ENCODE measurements around the gene ADORA2B. TPM values are rescaled to one million over a fixed set of nuclear protein-coding genes. Genes with fewer than 3 reads are reported as not detected.

ADORA2B gene
- total RNA-seq, 1 experiment from 2014 or later, result 1.5 TPM

- Mint-ChIP-seq H3K27ac (ENCODE audit: unreplicated experiment) (no peak overlapping the region), H3K9me3 (ENCODE audit: unreplicated experiment) (no peaks in the 10 kb centered on the region), H3K27me3 (ENCODE audit: insufficient read depth, unreplicated experiment) (no peaks in the 10 kb centered on the region), H3K4me1 (ENCODE audit: low read depth, unreplicated experiment) (no peaks in the 10 kb centered on the region), H3K36me3 (ENCODE audit: insufficient read depth, unreplicated experiment) (peaks cover 7% of the 10 kb centered on the region), H3K4me3 (ENCODE audit: unreplicated experiment) (no peak overlapping the region)
- Histone ChIP-seq H3K4me1 (no peaks in the 10 kb centered on the region), H3K4me3 (ENCODE audit: low read depth, low read length) (no peak overlapping the region), H3K36me3 (ENCODE audit: control insufficient read depth, insufficient read depth, low read length) (no peaks in the 10 kb centered on the region), H3K9me3 (no peaks in the 10 kb centered on the region), H3K27me3 (replicated peaks; ENCODE audit: control insufficient read depth, insufficient read depth, low read length) (no peaks in the 10 kb centered on the region)
- no peak for DNase-seq
- BruUV-seq (replicated peaks), result no TSS peak
- intact Hi-C loops (cut with micrococcal nuclease; ENCODE audit: unreplicated experiment), result no loop called here
- TF ChIP-seq CTCF (IDR thresholded peaks at IDR 0.05; ENCODE audit: insufficient read depth in 1 of 2, low read depth in 1 of 2, low read length in 1 of 2, severe bottlenecking in 1 of 2, unreplicated experiment in 1 of 2), result no peak
- ChIA-PET POLR2A (no interaction called here), CTCF (no interaction called here)
These were observed 27.6 kb downstream of the ADORA2B start for GRCh38 chr17:15972497-15972951.

GRCh38 chr17:15973016-15973415 is 28.1 kb downstream of the ADORA2B start:
- Mint-ChIP-seq H3K9me3 (ENCODE audit: unreplicated experiment) (no peaks in the 10 kb centered on the region), H3K27ac (ENCODE audit: unreplicated experiment) (no peak overlapping the region), H3K27me3 (ENCODE audit: insufficient read depth, unreplicated experiment) (no peaks in the 10 kb centered on the region), H3K4me1 (ENCODE audit: low read depth, unreplicated experiment) (no peaks in the 10 kb centered on the region), H3K36me3 (ENCODE audit: insufficient read depth, unreplicated experiment) (peaks cover 10% of the 10 kb centered on the region), H3K4me3 (ENCODE audit: unreplicated experiment) (no peak overlapping the region)
- no TSS peak for BruUV-seq (replicated peaks)
- Histone ChIP-seq H3K36me3 (ENCODE audit: control insufficient read depth, insufficient read depth, low read length) (no peaks in the 10 kb centered on the region), H3K27me3 (replicated peaks; ENCODE audit: control insufficient read depth, insufficient read depth, low read length) (no peaks in the 10 kb centered on the region), H3K4me1 (no peaks in the 10 kb centered on the region), H3K4me3 (ENCODE audit: low read depth, low read length) (no peak overlapping the region), H3K9me3 (no peaks in the 10 kb centered on the region)
- TF ChIP-seq CTCF (IDR thresholded peaks at IDR 0.05; ENCODE audit: insufficient read depth in 1 of 2, low read depth in 1 of 2, low read length in 1 of 2, severe bottlenecking in 1 of 2, unreplicated experiment in 1 of 2), result no peak
- POLR2A ChIA-PET, result no interaction called here
- intact Hi-C loops (cut with micrococcal nuclease; ENCODE audit: unreplicated experiment), result no loop called here
- no peak for DNase-seq
- CTCF ChIA-PET, result no interaction called here

- Mint-ChIP-seq H3K4me3 (ENCODE audit: unreplicated experiment) (no peak overlapping the region), H3K4me1 (ENCODE audit: low read depth, unreplicated experiment) (no peaks in the 10 kb centered on the region), H3K9me3 (ENCODE audit: unreplicated experiment) (no peaks in the 10 kb centered on the region), H3K27me3 (ENCODE audit: insufficient read depth, unreplicated experiment) (no peaks in the 10 kb centered on the region), H3K27ac (ENCODE audit: unreplicated experiment) (no peak overlapping the region), H3K36me3 (ENCODE audit: insufficient read depth, unreplicated experiment) (peaks cover 13% of the 10 kb centered on the region)
- H3K4me3 ChIP-seq (ENCODE audit: low read depth, low read length), result no peak overlapping the region
- H3K4me1 ChIP-seq, result no peaks in the 10 kb centered on the region
- DNase-seq, result no peak
- no peaks in the 10 kb centered on the region for H3K9me3 ChIP-seq
- POLR2A ChIA-PET, result no interaction called here
- no peaks in the 10 kb centered on the region for H3K36me3 ChIP-seq (ENCODE audit: control insufficient read depth, insufficient read depth, low read length)
- no peaks in the 10 kb centered on the region for H3K27me3 ChIP-seq (replicated peaks; ENCODE audit: control insufficient read depth, insufficient read depth, low read length)
- CTCF ChIA-PET, result no interaction called here
- intact Hi-C loops (cut with micrococcal nuclease; ENCODE audit: unreplicated experiment), result no loop called here
- TF ChIP-seq CTCF (IDR thresholded peaks at IDR 0.05; ENCODE audit: insufficient read depth in 1 of 2, low read depth in 1 of 2, low read length in 1 of 2, severe bottlenecking in 1 of 2, unreplicated experiment in 1 of 2), result no peak
- BruUV-seq (replicated peaks), result no TSS peak
These were observed 28.9 kb downstream of the ADORA2B start for GRCh38 chr17:15973834-15974233.
